GM20431 (cell line): ENCODE measurements around the gene TUBGCP2.

Source experiments
- in situ Hi-C: fragments of 300-500 bp; cut with MseI, MboI; formaldehyde crosslinking; loops from one replicate; pipeline ENCODE4 v1.15.0; 2020; ENCODE audit warnings: low sequenced_read_pairs; ENCODE audit not compliant: unreplicated experiment

TUBGCP2 gene

GRCh38 chr10:133342942-133343341 is 34.3 kb upstream of the TUBGCP2 start:
- in situ Hi-C loops: no loop called here

- in situ Hi-C loops: no loop called here
Measured at GRCh38 chr10:133341983-133342382, 33.3 kb upstream of the TUBGCP2 start.

GRCh38 chr10:133339708-133340380 is 31.2 kb upstream of the TUBGCP2 start:
- in situ Hi-C loops: no loop called here

- in situ Hi-C loops: no loop called here
Measured at GRCh38 chr10:133338080-133339071, 29.7 kb upstream of the TUBGCP2 start.

- in situ Hi-C loops: no loop called here
Measured at GRCh38 chr10:133337370-133337725, 28.7 kb upstream of the TUBGCP2 start.

GRCh38 chr10:133336577-133337369 is 28.1 kb upstream of the TUBGCP2 start, which contains the start of gene CALY:
TSS of gene CALY (minus strand) at chr10:133336896. CDS start at chr10:133328989, 7,907 bp downstream.
- in situ Hi-C loops: no loop called here

GRCh38 chr10:133336118-133336576 is 27.5 kb upstream of the TUBGCP2 start:
- in situ Hi-C loops: no loop called here

- in situ Hi-C loops: no loop called here
Measured at GRCh38 chr10:133335246-133336117, 26.8 kb upstream of the TUBGCP2 start.

GRCh38 chr10:133334503-133335245 is 26.0 kb upstream of the TUBGCP2 start:
- in situ Hi-C loops: no loop called here

GRCh38 chr10:133332936-133333699 is 24.4 kb upstream of the TUBGCP2 start:
- in situ Hi-C loops: no loop called here

- in situ Hi-C loops: no loop called here
Measured at GRCh38 chr10:133329491-133330202, 21.0 kb upstream of the TUBGCP2 start.

- in situ Hi-C loops: no loop called here
Measured at GRCh38 chr10:133328358-133329343, 20.0 kb upstream of the TUBGCP2 start.

- in situ Hi-C loops: no loop called here
Measured at GRCh38 chr10:133327651-133328357, 19.1 kb upstream of the TUBGCP2 start.

- in situ Hi-C loops: no loop called here
Measured at GRCh38 chr10:133326745-133327650, 18.3 kb upstream of the TUBGCP2 start.

- in situ Hi-C loops: no loop called here
Measured at GRCh38 chr10:133326223-133326551, 17.5 kb upstream of the TUBGCP2 start.
